ENCODE results near the gene SPATA32. TPM values are rescaled to one million over a fixed set of nuclear protein-coding genes. Genes with fewer than 3 reads are reported as not detected.
A peak's percentile ranks its signal among the peaks of the same experiment; 100 is the strongest.

Gene SPATA32
- total and polyA plus RNA-seq, 2 experiments from 2014 or later, result not detected

DNA sequence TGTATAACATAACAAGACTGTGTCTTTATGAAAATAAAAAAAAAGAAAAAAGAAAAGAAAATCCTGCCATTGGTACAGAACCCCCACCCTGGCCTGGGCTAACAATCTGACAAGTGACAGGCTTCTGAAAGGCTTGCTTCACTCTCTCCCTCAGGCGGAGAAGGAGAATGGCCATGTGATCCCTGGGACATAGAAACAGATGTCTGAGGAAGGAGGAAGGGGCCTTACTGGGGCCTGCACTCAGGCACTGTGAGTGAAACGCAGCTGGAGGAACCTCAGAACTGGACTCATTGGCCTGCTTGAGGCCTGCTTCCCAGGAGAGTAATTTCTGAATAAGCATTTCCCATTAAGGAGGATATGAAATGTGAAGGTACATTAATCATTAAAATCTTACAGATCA lies 37.5 kb upstream of the SPATA32 start:
- DNase-seq (ENCODE audit: low spot score) (no peak), ATAC-seq (peak; percentile 49)
- no peak overlapping the region for H2AFZ ChIP-seq
- no peaks in the 10 kb centered on the region for H3K9me2 ChIP-seq (ENCODE audit: insufficient read depth)
- Mint-ChIP-seq H3K36me3 (ENCODE audit: low read depth) (no peaks in the 10 kb centered on the region; the same call in 2 of the 3 replicates), H3K4me1 (peaks cover 2% of the 10 kb centered on the region; the same call in 1 of the 3 replicates), H3K4me3 (no peak overlapping the region), H3K27ac (no peak overlapping the region; the same call in 1 of the 2 replicates), H3K27me3 (ENCODE audit: insufficient read depth, low read depth, poor library complexity) (peaks cover 4% of the 10 kb centered on the region), H3K9me3 (no peaks in the 10 kb centered on the region)
- no peaks in the 10 kb centered on the region for H3K36me3 ChIP-seq (ENCODE audit: insufficient read depth)
- H4K20me1 ChIP-seq (replicated peaks; ENCODE audit: insufficient read depth), result peaks cover 5% of the 10 kb centered on the region
- H3K4me2 ChIP-seq, result no peak overlapping the region
- no peaks in the 10 kb centered on the region for H3K27me3 ChIP-seq (ENCODE audit: insufficient read depth)
- H3K4me1 ChIP-seq (ENCODE audit: insufficient read depth), result no peaks in the 10 kb centered on the region
- no peak overlapping the region for H3K4me3 ChIP-seq
- peaks cover 7% of the 10 kb centered on the region for H3K79me2 ChIP-seq (replicated peaks; ENCODE audit: insufficient read depth)
- H3K27ac ChIP-seq (ENCODE audit: low read depth), result no peak overlapping the region
- TF ChIP-seq ZNF114 (CRISPR knock-in tag; IDR thresholded peaks at IDR 0.05), result no peak
- TF ChIP-seq, protein P1, sequence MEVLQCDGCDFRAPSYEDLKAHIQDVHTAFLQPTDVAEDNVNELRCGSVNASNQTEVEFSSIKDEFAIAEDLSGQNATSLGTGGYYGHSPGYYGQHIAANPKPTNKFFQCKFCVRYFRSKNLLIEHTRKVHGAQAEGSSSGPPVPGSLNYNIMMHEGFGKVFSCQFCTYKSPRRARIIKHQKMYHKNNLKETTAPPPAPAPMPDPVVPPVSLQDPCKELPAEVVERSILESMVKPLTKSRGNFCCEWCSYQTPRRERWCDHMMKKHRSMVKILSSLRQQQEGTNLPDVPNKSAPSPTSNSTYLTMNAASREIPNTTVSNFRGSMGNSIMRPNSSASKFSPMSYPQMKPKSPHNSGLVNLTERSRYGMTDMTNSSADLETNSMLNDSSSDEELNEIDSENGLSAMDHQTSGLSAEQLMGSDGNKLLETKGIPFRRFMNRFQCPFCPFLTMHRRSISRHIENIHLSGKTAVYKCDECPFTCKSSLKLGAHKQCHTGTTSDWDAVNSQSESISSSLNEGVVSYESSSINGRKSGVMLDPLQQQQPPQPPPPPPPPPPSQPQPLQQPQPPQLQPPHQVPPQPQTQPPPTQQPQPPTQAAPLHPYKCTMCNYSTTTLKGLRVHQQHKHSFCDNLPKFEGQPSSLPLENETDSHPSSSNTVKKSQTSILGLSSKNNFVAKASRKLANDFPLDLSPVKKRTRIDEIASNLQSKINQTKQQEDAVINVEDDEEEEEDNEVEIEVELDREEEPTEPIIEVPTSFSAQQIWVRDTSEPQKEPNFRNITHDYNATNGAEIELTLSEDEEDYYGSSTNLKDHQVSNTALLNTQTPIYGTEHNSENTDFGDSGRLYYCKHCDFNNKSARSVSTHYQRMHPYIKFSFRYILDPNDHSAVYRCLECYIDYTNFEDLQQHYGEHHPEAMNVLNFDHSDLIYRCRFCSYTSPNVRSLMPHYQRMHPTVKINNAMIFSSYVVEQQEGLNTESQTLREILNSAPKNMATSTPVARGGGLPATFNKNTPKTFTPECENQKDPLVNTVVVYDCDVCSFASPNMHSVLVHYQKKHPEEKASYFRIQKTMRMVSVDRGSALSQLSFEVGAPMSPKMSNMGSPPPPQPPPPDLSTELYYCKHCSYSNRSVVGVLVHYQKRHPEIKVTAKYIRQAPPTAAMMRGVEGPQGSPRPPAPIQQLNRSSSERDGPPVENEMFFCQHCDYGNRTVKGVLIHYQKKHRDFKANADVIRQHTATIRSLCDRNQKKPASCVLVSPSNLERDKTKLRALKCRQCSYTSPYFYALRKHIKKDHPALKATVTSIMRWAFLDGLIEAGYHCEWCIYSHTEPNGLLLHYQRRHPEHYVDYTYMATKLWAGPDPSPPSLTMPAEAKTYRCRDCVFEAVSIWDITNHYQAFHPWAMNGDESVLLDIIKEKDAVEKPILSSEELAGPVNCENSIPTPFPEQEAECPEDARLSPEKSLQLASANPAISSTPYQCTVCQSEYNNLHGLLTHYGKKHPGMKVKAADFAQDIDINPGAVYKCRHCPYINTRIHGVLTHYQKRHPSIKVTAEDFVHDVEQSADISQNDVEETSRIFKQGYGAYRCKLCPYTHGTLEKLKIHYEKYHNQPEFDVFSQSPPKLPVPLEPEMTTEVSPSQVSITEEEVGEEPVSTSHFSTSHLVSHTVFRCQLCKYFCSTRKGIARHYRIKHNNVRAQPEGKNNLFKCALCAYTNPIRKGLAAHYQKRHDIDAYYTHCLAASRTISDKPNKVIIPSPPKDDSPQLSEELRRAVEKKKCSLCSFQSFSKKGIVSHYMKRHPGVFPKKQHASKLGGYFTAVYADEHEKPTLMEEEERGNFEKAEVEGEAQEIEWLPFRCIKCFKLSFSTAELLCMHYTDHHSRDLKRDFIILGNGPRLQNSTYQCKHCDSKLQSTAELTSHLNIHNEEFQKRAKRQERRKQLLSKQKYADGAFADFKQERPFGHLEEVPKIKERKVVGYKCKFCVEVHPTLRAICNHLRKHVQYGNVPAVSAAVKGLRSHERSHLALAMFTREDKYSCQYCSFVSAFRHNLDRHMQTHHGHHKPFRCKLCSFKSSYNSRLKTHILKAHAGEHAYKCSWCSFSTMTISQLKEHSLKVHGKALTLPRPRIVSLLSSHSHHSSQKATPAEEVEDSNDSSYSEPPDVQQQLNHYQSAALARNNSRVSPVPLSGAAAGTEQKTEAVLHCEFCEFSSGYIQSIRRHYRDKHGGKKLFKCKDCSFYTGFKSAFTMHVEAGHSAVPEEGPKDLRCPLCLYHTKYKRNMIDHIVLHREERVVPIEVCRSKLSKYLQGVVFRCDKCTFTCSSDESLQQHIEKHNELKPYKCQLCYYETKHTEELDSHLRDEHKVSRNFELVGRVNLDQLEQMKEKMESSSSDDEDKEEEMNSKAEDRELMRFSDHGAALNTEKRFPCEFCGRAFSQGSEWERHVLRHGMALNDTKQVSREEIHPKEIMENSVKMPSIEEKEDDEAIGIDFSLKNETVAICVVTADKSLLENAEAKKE (CRISPR knock-in tag; IDR thresholded peaks at IDR 0.05), result no peak
- no peak for TF ChIP-seq ZNF331 (CRISPR knock-in tag; IDR thresholded peaks at IDR 0.05; ENCODE audit: low read depth)
- TF ChIP-seq STAT1 (IDR thresholded peaks at IDR 0.05; ENCODE audit: unreplicated experiment), result no peak
- TF ChIP-seq EZH2phosphoT487 (IDR thresholded peaks at IDR 0.05; ENCODE audit: unreplicated experiment), result no peak
- no peak for TF ChIP-seq CREB1 (CRISPR knock-in tag; IDR thresholded peaks at IDR 0.05; ENCODE audit: low read depth)
- TF ChIP-seq POLR2AphosphoS5 (IDR thresholded peaks at IDR 0.05; ENCODE audit: low read depth), result no peak
- H3F3A ChIP-seq (replicated peaks; ENCODE audit: low read depth), result 0 out of 2 replicates have a peak, but pooled peaks cover 4% of the 10 kb centered on the region
